ENCODE data around the gene NFAM1.

- TF ChIP-seq POLR2A (IDR thresholded peaks at IDR 0.05; ENCODE audit: low read depth, low read length) (no peak), TAF1 (IDR thresholded peaks at IDR 0.05; ENCODE audit: borderline replicate concordance, low read depth, low read length) (no peak), POLR2AphosphoS5 (IDR thresholded peaks at IDR 0.05; ENCODE audit: low read depth, low read length) (no peak)
Observed at GRCh38 chr22:42431401-42432019, 693 bp downstream of the NFAM1 start.
